Measurements from ENCODE around the gene SCRT2.

SCRT2 gene

GRCh38 chr20:669573-669972 is 6.0 kb downstream of the SCRT2 start:
- no peak for DNase-seq

- no peak for DNase-seq
Measured at GRCh38 chr20:668638-669037, 7.0 kb downstream of the SCRT2 start.

- DNase-seq: no peak
Measured at GRCh38 chr20:668050-668449, 7.6 kb downstream of the SCRT2 start.

GRCh38 chr20:667351-668034 is 8.1 kb downstream of the SCRT2 start:
- DNase-seq: no peak

- no peak for DNase-seq
Measured at GRCh38 chr20:666877-667276, 8.7 kb downstream of the SCRT2 start.

- no peak for DNase-seq
Measured at GRCh38 chr20:665276-665675, 10.3 kb downstream of the SCRT2 start.

- no peak for DNase-seq
Measured at GRCh38 chr20:664576-664975, 11.0 kb downstream of the SCRT2 start.

GRCh38 chr20:664151-664550 is 11.5 kb downstream of the SCRT2 start:
- DNase-seq: no peak

GRCh38 chr20:663315-664090 is 12.1 kb downstream of the SCRT2 start:
- DNase-seq: no peak

GRCh38 chr20:662277-663192 is 13.1 kb downstream of the SCRT2 start:
- DNase-seq: no peak

- no peak for DNase-seq
Measured at GRCh38 chr20:661474-662270, 13.9 kb downstream of the SCRT2 start.

GRCh38 chr20:658731-659291 is 16.8 kb downstream of the SCRT2 start:
- no peak for DNase-seq

- DNase-seq: no peak
Measured at GRCh38 chr20:658202-658601, 17.4 kb downstream of the SCRT2 start.

- DNase-seq: no peak
Measured at GRCh38 chr20:655726-656624, 19.6 kb downstream of the SCRT2 start.

- no peak for DNase-seq
Measured at GRCh38 chr20:654417-654750, 21.2 kb downstream of the SCRT2 start.

GRCh38 chr20:653590-654416 is 21.8 kb downstream of the SCRT2 start:
- DNase-seq: no peak

- peak in 1 of 2 experiments; percentile 62 for DNase-seq
Measured at GRCh38 chr20:653110-653589, 22.5 kb downstream of the SCRT2 start, which contains the start of gene SRXN1. Gene SRXN1 (minus strand): TSS chr20:653200. CDS start chr20:653185, 15 bp downstream.

- no peak for DNase-seq
Measured at GRCh38 chr20:652615-653109, 22.9 kb downstream of the SCRT2 start.

- DNase-seq: no peak
Measured at GRCh38 chr20:651713-652614, 23.6 kb downstream of the SCRT2 start.
